GM20431 (cell line): ENCODE measurements around the gene CTAGE6.
"Not testable (repeated sequence)": the region's sequence is repeated elsewhere in the genome, so short reads cannot be mapped to it uniquely, and the experiment has no call there.

Experiments used
- in situ Hi-C: fragments of 300-500 bp; cut with MseI, MboI; formaldehyde crosslinking; loops from one replicate; pipeline ENCODE4 v1.15.0; 2020; ENCODE audit warnings: low sequenced_read_pairs; ENCODE audit not compliant: unreplicated experiment

The CTAGE6 gene

DNA sequence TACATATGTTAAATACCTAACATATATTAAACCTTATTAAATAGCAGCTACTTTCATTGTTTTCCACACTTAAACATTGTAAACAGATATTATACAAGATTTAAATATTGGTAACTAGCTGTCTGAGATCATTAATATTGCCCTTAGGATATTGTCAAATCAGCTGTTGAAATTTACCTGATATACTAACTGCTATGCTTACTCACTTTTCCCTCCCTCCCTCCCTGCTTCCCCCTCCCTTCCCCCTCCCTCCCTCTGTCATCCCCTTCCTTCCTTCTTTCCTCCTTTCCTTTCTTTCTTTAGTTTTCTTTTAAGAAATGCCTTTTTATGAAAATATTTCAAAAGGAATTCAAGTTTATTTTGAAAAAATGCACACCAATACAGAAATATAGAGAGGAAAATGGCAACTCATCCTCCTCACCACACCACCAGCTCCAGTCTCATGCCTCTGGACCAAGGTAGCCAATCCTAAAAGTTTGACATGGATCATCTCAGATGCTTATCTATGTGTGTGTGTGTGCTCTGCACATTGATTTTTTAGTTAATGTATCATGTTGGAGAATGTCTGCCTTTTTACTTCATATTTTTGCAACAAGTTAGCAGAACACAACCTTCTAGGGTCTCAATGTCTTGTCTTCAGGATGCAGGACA lies 41.8 kb downstream of the CTAGE6 start:
- in situ Hi-C loops: not testable (repeated sequence)

GRCh38 chr7:143714581-143715454 lies 42.7 kb downstream of the CTAGE6 start:
- in situ Hi-C loops: not testable (repeated sequence)

GRCh38 chr7:143712381-143712780 lies 45.1 kb downstream of the CTAGE6 start:
- in situ Hi-C loops: not testable (repeated sequence)

- in situ Hi-C loops: not testable (repeated sequence)
These were observed 45.7 kb downstream of the CTAGE6 start for GRCh38 chr7:143711727-143712324.

- in situ Hi-C loops: not testable (repeated sequence)
These were observed 47.6 kb downstream of the CTAGE6 start for GRCh38 chr7:143709895-143710294.
